Stimulated activated CD8-positive, alpha-beta memory T cell treated with anti-CD3 and anti-CD28 coated beads, Interleukin-4, amount 100 ng/mL, for 1 hour (primary cell): Measurements from ENCODE around the gene STARD13.
"Not testable (repeated sequence)": the region's sequence is repeated elsewhere in the genome, so short reads cannot be mapped to it uniquely, and the experiment has no call there.

Experiments used
- DNase-seq, 2 donors: peaks; one replicate each; pipeline ENCODE4 v3.0.0-alpha.2; 2020; ENCODE audit warnings: low read depth in 2 of 2, low spot score in 1 of 2

STARD13 gene

GRCh38 chr13:33181264-33181663 lies 104.3 kb downstream of the STARD13 start:
- DNase-seq, result no peak

- no peak for DNase-seq
Measured at GRCh38 chr13:33180122-33180804, 105.3 kb downstream of the STARD13 start.

- DNase-seq, result no peak
Measured at GRCh38 chr13:33179463-33179862, 106.1 kb downstream of the STARD13 start.

DNA sequence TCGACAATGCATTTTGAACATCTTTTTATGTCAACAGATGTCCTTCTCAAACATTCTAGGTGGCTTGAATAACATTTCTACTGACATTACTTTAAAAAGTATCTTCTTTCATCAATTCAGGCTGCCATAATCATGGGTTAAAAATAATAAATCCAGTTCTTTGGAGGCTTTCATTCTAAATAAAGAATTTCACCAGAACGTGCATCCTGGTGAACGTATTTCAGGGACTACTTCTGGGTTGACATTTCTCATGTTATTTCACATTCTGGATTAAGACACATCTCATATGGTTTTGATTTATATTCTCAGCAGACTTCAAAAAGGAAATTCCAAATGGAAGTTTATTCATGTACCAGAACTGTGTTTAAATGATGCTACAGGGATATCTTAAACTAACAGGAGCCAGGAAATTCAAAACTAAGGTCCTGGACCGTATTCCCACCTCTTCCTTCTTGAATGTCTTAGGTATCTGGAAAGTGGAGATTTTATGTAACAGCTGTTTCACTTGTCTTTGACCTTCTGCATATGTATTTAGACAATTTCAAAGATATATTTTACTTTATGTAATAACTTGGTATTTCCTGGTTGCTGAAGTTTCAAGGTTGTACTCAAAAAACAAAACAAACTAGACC lies 107.2 kb downstream of the STARD13 start:
- DNase-seq, result no peak

DNA sequence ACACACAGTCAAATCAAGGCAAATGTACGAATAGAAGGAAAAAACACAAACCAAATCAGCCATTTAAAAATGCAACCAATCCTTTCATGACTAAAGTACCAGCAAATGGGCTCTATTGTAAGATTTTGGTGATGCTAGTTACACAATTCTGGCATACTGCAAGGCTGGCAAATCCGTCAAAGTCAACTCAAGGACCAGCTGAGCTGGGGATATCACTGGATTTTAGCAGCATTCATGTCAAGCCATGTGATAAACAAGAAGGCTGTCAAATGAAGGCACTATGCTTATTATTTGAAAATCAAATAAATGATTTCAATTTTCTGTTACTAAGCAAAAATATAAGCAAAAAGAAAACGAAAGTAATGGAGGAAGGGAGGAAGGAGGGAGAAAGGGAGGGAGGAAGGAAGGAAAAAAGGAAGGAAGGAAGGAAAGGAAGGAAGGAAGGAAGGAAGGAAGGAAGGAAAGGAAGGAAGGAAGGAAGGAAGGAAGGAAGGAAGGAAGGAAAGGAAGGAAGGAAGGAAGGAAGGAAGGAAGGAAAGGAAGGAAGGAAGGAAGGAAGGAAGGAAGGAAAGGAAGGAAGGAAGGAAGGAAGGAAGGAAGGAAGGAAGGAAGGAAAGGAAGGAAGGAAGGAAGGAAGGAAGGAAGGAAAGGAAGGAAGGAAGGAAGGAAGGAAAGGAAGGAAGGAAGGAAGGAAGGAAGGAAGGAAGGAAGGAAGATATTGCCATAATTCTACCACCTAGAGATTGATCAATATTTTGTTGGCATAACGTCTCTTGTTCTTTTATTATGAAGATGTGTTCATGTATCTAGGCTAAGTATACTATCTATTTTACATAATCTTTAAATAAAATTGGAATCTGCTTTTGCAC lies 108.0 kb downstream of the STARD13 start:
- DNase-seq, result not testable (repeated sequence)

- no peak for DNase-seq
Measured at GRCh38 chr13:33176526-33176925, 109.0 kb downstream of the STARD13 start.

- no peak for DNase-seq
Measured at GRCh38 chr13:33175991-33176390, 109.6 kb downstream of the STARD13 start.

GRCh38 chr13:33174931-33175330 lies 110.6 kb downstream of the STARD13 start:
- DNase-seq, result no peak

DNA sequence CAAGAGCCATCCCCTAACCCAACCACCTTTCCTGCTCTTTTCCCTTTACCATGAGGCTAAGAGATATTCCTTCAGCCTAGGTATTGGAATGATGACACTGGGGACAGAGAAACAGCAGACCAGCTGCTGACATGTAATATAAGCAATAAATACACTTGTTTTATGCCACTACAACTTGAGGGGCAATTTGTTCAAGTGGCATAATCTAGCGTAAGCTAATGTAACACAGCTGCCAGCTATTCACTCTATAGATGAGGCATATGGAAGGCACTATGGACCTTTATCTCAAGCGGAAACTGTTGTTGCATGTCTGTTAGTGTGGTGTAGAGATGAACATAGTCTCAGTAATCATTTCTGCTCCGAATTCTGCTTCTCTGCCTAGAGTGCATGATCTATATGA lies 111.1 kb downstream of the STARD13 start:
- DNase-seq, result no peak

DNA sequence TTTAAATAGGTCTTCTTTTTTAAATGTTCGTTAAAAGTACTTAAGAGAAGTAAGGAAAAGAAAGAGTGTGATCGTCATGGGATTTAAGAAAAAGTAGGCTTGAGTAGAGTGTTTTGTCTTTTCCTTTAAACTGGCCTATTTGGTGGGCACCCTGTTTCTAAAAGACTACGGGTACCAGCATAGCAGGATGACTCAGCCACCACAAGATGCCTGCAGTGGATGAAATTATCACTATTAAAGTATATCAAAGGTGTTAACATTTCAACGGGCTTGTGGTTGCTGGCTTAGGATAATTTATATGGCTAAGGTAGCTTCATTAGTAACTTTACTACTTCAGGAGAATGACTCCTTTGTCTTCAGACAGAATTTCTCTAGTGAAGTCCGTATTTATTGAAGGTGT lies 112.6 kb downstream of the STARD13 start:
- no peak for DNase-seq

- DNase-seq, result no peak
Measured at GRCh38 chr13:33172400-33172799, 113.2 kb downstream of the STARD13 start.

- no peak for DNase-seq
Measured at GRCh38 chr13:33169273-33169980, 116.1 kb downstream of the STARD13 start.

DNA sequence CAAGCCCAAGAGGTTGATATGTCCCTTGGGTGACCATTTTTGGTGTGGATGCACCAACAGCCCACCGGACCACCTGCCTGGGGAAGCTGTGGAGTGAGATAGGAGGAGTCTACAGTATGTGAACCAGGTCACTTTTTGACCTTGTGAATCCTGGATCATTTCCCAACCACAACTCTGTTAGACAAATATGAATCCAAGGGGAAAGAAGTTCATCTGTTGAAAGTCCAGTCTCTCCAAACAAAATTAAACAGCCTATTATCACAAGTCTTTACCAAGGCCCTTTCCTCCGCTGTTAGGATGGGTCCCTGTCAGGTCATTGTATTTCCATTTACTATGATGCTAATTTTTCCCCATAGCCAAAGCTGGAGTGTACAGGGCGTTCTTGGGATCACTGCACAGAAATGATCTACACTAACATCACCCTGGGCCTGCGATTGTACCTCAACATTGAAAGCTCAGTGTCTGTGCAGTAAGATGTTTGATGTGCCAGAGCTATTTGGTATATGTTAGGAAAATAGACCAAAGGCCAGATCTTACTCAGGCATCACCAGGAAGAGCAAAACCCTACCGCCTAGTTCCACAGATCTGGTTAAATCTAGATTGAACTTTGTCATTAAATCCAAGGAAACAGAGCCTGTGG lies 117.1 kb downstream of the STARD13 start:
- no peak for DNase-seq

DNA sequence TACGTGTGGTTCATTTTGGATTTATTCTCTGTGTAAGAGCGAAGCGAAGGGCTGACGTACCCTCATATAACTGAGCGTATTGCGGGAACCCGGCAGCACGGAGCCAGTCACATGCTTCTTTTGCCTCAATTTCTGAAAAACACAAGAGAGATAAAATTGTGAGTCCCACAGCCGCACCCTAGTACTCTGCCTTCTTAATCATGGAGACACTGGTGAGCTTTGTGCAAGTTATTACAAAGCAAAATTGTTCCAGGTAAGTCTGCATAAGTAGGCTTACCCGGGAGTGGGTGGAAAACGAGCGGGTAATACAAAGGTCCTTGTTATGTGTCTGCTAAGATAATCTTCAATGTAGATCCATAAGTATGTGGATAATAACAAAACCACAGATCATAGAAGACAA lies 118.1 kb downstream of the STARD13 start:
- no peak for DNase-seq

- DNase-seq, result no peak
Measured at GRCh38 chr13:33165787-33166186, 119.8 kb downstream of the STARD13 start.

- no peak for DNase-seq
Measured at GRCh38 chr13:33164331-33164730, 121.2 kb downstream of the STARD13 start.

DNA sequence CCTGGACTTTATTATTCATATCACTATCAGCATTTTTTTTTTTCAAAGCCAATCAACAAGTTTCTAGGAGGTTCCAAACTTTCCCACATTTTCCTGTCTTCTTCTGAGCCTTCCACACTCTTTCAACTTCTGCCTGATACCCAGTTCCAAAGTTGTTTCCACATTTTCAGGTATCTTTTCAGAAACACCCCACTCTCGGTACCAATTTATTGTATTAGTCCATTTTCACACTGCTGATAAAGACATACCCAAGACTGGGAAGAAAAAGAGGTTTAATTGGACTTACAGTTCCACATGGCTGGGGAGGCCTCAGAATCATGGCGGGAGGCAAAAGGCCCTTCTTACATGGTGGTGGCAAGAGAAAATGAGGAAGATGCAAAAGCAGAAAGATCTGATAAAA lies 122.8 kb downstream of the STARD13 start:
- DNase-seq, result not testable (repeated sequence)

GRCh38 chr13:33158816-33159215 lies 126.7 kb downstream of the STARD13 start:
- no peak for DNase-seq

GRCh38 chr13:33158271-33158670 lies 127.3 kb downstream of the STARD13 start:
- DNase-seq, result no peak

DNA sequence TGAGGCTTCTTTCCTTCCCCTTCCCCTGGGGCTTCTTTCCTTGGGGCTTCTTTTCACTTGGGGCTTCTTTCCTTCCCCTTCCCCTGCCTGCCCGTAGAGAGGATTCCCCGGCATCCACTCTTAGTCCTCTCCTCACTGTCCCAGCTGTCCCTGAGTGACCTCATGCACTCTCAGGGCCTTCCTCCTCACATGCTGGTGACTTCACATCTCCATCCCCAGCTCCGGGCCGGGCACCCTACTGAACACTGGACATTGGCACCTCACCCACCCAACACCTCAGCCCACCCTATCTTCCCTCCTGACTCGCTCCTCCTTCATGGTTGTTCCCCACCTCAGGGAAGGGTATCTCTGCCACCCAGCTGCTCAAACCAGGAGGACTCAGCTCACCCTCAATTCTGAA lies 130.6 kb downstream of the STARD13 start:
- DNase-seq, result no peak
